K562 (cell line): Measurements from ENCODE around the gene MRRF. TPM values are rescaled to one million over a fixed set of nuclear protein-coding genes. Genes with fewer than 3 reads are reported as not detected.

Experiments used
- ATAC-seq: fragments of 200-7000 bp; cut with Tn5 transposase; 3 replicates; pipeline ENCODE4 v1.9.1; 2020; ENCODE audit warnings: moderate library complexity
- BruUV-seq: library from RNA; stranded (reverse); fragments of 400-500 nt; replicated peaks from 2 replicates; lab custom pipeline; 2021; lab: Mats Ljungman, UMichigan
- CTCF ChIA-PET: fragments of 300-600 bp; formaldehyde crosslinking; extraction: SDS; loops from one replicate; lab custom pipeline; 2021; ENCODE audit warnings: low intra/inter-chr PET ratio; lab: Yijun Ruan, JAX
- POLR2A ChIA-PET: fragments of 300-600, 350-650 bp; sonication (Branson Sonifier 250); formaldehyde crosslinking; extraction: SDS; loops from one replicate; lab custom pipeline; 2021; ENCODE audit warnings: antibody characterized with exemption, inconsistent platforms; lab: Yijun Ruan, JAX
- DNase-seq, 4 experiments: peaks; one replicate each; pipeline versions ENCODE4 v3.0.0 to v3.0.0-alpha.2; 2011 to 2018; ENCODE audit warnings: low spot score in 3 of 4, mixed read lengths in 3 of 4; ENCODE audit errors: extremely low read depth in 1 of 4
- FAIRE-seq: peaks from 2 replicates; lab custom pipeline; 2011; peaks lifted over from hg19 to GRCh38; lab: Jason Lieb, UNC
- H2AFZ ChIP-seq: 2 replicates; pipeline ENCODE4 v1.6.0; 2011; ENCODE audit warnings: low read depth, low read length, control low read depth, inconsistent platforms
- H3K27ac ChIP-seq: fragments of 200-600 bp; 3 replicates; pipeline ENCODE4 v1.8.0; 2011; ENCODE audit warnings: low read depth, mild to moderate bottlenecking, control low read depth, inconsistent platforms, low read length, moderate library complexity, mixed read lengths; ENCODE audit errors: extremely low read depth
- H3K27me3 ChIP-seq, 2 experiments: fragments of 300-600 bp in 1 of 2; 2 replicates in 1 of 2; 3 replicates in 1 of 2; pipeline versions ENCODE4 v1.6.0 to v1.8.0; 2011; ENCODE audit warnings: inconsistent platforms in 2 of 2, low read length in 2 of 2, mild to moderate bottlenecking in 1 of 2, mixed read lengths in 1 of 2, moderate library complexity in 1 of 2; ENCODE audit not compliant: control insufficient read depth in 2 of 2, insufficient read depth in 2 of 2
- H3K36me3 ChIP-seq: fragments of 300-600 bp; 3 replicates; pipeline ENCODE4 v1.8.0; 2011; ENCODE audit warnings: mild to moderate bottlenecking, low read length, inconsistent platforms; ENCODE audit not compliant: control insufficient read depth, insufficient read depth
- H3K4me1 ChIP-seq, 2 experiments: fragments of 200-600 bp in 1 of 2; replicated peaks in 1 of 2; 2 replicates in 1 of 2; 3 replicates in 1 of 2; pipeline versions ENCODE4 v1.5.1 to v1.8.0; 2011; ENCODE audit warnings: inconsistent platforms in 2 of 2, low read length in 2 of 2, mild to moderate bottlenecking in 1 of 2, mixed read lengths in 1 of 2, moderate library complexity in 1 of 2; ENCODE audit not compliant: control insufficient read depth in 2 of 2, insufficient read depth in 2 of 2
- H3K4me2 ChIP-seq: 2 replicates; pipeline ENCODE4 v1.6.1; 2011; ENCODE audit warnings: low read length, control low read depth, inconsistent platforms, mixed read lengths; ENCODE audit not compliant: insufficient read depth
- H3K4me3 ChIP-seq: fragments of 200-600 bp; sonication (generic), shearing (Covaris generic); 2 replicates; pipeline ENCODE4 v1.5.1; 2016; ENCODE audit warnings: control low read depth, inconsistent platforms
- H3K79me2 ChIP-seq: fragments of 200-600 bp; 3 replicates; pipeline ENCODE4 v1.8.0; 2011; ENCODE audit warnings: low read length, inconsistent platforms; ENCODE audit not compliant: control insufficient read depth, insufficient read depth
- H3K9ac ChIP-seq, 2 experiments: 2 replicates each; pipeline versions ENCODE4 v1.6.0 to v1.6.1; 2011; ENCODE audit warnings: low read depth in 2 of 2, low read length in 2 of 2, control low read depth in 1 of 2, inconsistent platforms in 1 of 2, mild to moderate bottlenecking in 1 of 2, mixed read lengths in 1 of 2; ENCODE audit not compliant: insufficient read depth in 1 of 2
- H3K9me1 ChIP-seq: one replicate; pipeline ENCODE4 v1.6.0; 2011; ENCODE audit warnings: inconsistent platforms, mild to moderate bottlenecking, low read length, moderate library complexity; ENCODE audit not compliant: control insufficient read depth, insufficient read depth
- H3K9me3 ChIP-seq: replicated peaks from 2 replicates; pipeline ENCODE4 v1.5.1; 2011; ENCODE audit warnings: low read depth, low read length, inconsistent platforms; ENCODE audit not compliant: control insufficient read depth, insufficient read depth
- H4K20me1 ChIP-seq: replicated peaks from 2 replicates; pipeline ENCODE4 v1.6.1; 2011; ENCODE audit warnings: low read length, inconsistent platforms, mixed read lengths; ENCODE audit not compliant: control insufficient read depth, insufficient read depth
- LEF1 ChIP-seq: fragments of 450-650 bp; IDR thresholded peaks from 2 replicates; pipeline ENCODE4 v1.6.1; 2016; ENCODE audit warnings: mild to moderate bottlenecking
- MYBL2 ChIP-seq, 2 experiments: fragments of 450-650 bp in 1 of 2; sonication (generic) in 1 of 2; formaldehyde crosslinking in 1 of 2; IDR thresholded peaks; 2 replicates each; pipeline versions ENCODE4 v1.6.1 to v1.8.1; 2017 to 2022; ENCODE audit warnings: borderline replicate concordance in 1 of 2, inconsistent platforms in 1 of 2, low read depth in 1 of 2, mild to moderate bottlenecking in 1 of 2, missing genetic modification reagents in 1 of 2, moderate library complexity in 1 of 2
- NFIC ChIP-seq: fragments of 450-650 bp; IDR thresholded peaks from 2 replicates; pipeline ENCODE4 v1.6.1; 2017; ENCODE audit warnings: mild to moderate bottlenecking, inconsistent platforms
- NR1H2 ChIP-seq: sonication (generic); formaldehyde crosslinking; IDR thresholded peaks from 2 replicates; pipeline ENCODE4 v1.4.0; 2020; ENCODE audit warnings: mild to moderate bottlenecking, missing genetic modification reagents
- SRF ChIP-seq, 2 experiments: fragments of 250-450, 450-650 bp in 1 of 2; sonication (Bioruptor Pico) in 1 of 2; sonication (generic) in 1 of 2; formaldehyde crosslinking; IDR thresholded peaks; 2 replicates each; pipeline versions ENCODE4 v1.5.0 to v1.5.1; 2020 to 2022; ENCODE audit warnings: mild to moderate bottlenecking in 1 of 2, missing genetic modification reagents in 1 of 2
- ZKSCAN3 ChIP-seq: fragments of 250-450 bp; sonication (Bioruptor Pico); IDR thresholded peaks from 2 replicates; pipeline ENCODE4 v1.4.0; 2020
- WGBS: fragments of 100-300 bp; shearing (Covaris generic); methylation state at CpG from one replicate; pipeline ENCODE4 v1.1.6; 2016; ENCODE audit warnings: low coverage, mixed read lengths; ENCODE audit not compliant: insufficient coverage; ENCODE audit errors: missing lambda C conversion rate; 5-methylcytosine and 5-hydroxymethylcytosine counted together
- in situ Hi-C: fragments of 300-500 bp; cut with MboI; formaldehyde crosslinking; loops from 4 replicates; pipeline ENCODE4 v1.15.0; 2018; ENCODE audit warnings: inconsistent platforms, mixed read lengths
- intact Hi-C: fragments of 100-400 bp; cut with micrococcal nuclease; formaldehyde crosslinking; loops from 2 replicates; pipeline ENCODE4 v1.14.2; 2022
- polyA plus RNA-seq, 8 experiments: library from polyadenylated mRNA; depleted of rRNA in 4 of 8; stranded (reverse) in 5 of 8; unstranded in 3 of 8; fragments of >200 nt; fragmentation: Nextera tagmentation in 2 of 8; fragmentation: Illumina TruSeq in 1 of 8; extraction: Ambion mirVana in 2 of 8; extraction: Trizol in 1 of 8; gene quantifications; 2 replicates each; pipeline versions ENCODE4 v1.2.1 to v1.2.3, GENCODE V29; 2011 to 2014; ENCODE audit warnings: inconsistent platforms in 1 of 8, missing spikeins in 1 of 8
- total RNA-seq, 7 experiments: library from RNA; depleted of rRNA in 6 of 7; stranded (reverse); fragments of >200 nt in 6 of 7; fragmentation: Illumina TruSeq in 2 of 7; extraction: Trizol in 2 of 7; gene quantifications; 2 replicates each; pipeline versions ENCODE4 v1.2.1 to v1.2.3, GENCODE V29; 2011 to 2021; ENCODE audit warnings: low replicate concordance in 1 of 7
- TF ChIP-seq, protein P1 (sequence below): fragments of 450-650 bp; IDR thresholded peaks from 2 replicates; pipeline ENCODE4 v1.6.1; 2016

The MRRF gene
- total and polyA plus RNA-seq, 9 of the 15 experiments (the other 6 are each of a cell fraction or from before 2014, with no cell fraction given) = 55.0 to 105 (median 81.2) TPM

DNA sequence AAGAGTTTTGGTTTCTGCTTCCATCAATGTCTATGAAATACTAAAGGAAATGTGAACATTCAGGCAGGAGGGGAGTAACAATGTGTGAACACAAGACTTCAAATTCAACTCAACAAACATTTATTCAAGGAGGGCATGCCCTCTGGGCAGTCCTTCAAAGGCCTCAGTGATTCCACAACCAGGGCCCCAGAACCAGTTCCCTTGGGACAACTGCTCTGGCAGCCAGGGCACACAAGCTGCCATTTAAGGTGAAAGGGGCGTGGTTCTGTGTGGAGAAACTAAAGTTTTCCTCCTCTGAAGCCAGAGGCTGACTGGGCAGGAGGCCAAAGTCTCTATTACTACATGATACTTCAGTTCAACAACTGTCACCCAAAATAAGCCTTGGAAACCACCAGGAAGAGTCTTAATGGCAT, 3.2 kb upstream of the MRRF start:
- BruUV-seq = no TSS peak
- 13% methylated on average over 1 of the region's 1 CpG for WGBS
- in situ Hi-C loops = no loop called here
- Histone ChIP-seq H3K9ac (no peak overlapping the region; a peak in 1 of 4 replicates), H3K4me2 (0 out of 2 replicates have a peak overlapping the region, but pooled peaks have one; percentile 5), H3K4me1 (peaks cover 4 to 26% of the 10 kb centered on the region in 2 experiments; a peak in 3 of 5 replicates), H4K20me1 (no peaks in the 10 kb centered on the region), H3K27me3 (no peaks in the 10 kb centered on the region), H3K9me3 (no peaks in the 10 kb centered on the region), H2AFZ (no peak overlapping the region), H3K9me1 (no peaks in the 10 kb centered on the region), H3K36me3 (peaks cover 72% of the 10 kb centered on the region), H3K4me3 (no peak overlapping the region), H3K27ac (no peak overlapping the region), H3K79me2 (peaks cover 72% of the 10 kb centered on the region)
- ChIA-PET CTCF (no interaction called here), POLR2A (interaction anchor here (0.6 to 1.2 kb wide), 2 partner anchors 39 to 1435 kb away, joined by 3 read pairs; no protein-coding TSS in a partner anchor)
- intact Hi-C loops = loop anchor here (5.0 kb wide), 1 partner anchor 104 kb away; the partner anchor contains the start of genes MORN5 and NDUFA8
- TF ChIP-seq NFIC = peak; percentile 78
- no peak for TF ChIP-seq LEF1
- TF ChIP-seq MYBL2 (IDR thresholded peaks at IDR 0.05; ENCODE audit: low read depth) = no peak
- no peak for TF ChIP-seq MYBL2 (CRISPR knock-in tag; IDR thresholded peaks at IDR 0.05; ENCODE audit: borderline replicate concordance)
- TF ChIP-seq NR1H2 (CRISPR knock-in tag) = no peak
- TF ChIP-seq SRF (CRISPR knock-in tag; IDR thresholded peaks at IDR 0.05) = peak in 1 of 2 experiments; percentile 50; a peak in 1 of 4 replicates
- TF ChIP-seq ZKSCAN3 (CRISPR knock-in tag) = no peak
- TF ChIP-seq, protein P1, sequence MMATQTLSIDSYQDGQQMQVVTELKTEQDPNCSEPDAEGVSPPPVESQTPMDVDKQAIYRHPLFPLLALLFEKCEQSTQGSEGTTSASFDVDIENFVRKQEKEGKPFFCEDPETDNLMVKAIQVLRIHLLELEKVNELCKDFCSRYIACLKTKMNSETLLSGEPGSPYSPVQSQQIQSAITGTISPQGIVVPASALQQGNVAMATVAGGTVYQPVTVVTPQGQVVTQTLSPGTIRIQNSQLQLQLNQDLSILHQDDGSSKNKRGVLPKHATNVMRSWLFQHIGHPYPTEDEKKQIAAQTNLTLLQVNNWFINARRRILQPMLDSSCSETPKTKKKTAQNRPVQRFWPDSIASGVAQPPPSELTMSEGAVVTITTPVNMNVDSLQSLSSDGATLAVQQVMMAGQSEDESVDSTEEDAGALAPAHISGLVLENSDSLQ = 0 out of 2 replicates have a peak, but pooled peaks have one; percentile 20
- peak; percentile 17; the same call in 1 of the 3 replicates for ATAC-seq
- FAIRE-seq = no peak
- DNase-seq = peak; percentile 19 to 73 (median 34)
